Measurements from ENCODE around the gene RHCG.

Gene RHCG

GRCh38 chr15:89504166-89504565 lies 7.8 kb upstream of the RHCG start:
- in situ Hi-C loops (cut with MboI; ENCODE audit: low sequenced_read_pairs), result no loop called here

- in situ Hi-C loops (cut with MboI; ENCODE audit: low sequenced_read_pairs), result no loop called here
These were observed 6.6 kb upstream of the RHCG start for GRCh38 chr15:89502867-89503595.

- in situ Hi-C loops (cut with MboI; ENCODE audit: low sequenced_read_pairs), result no loop called here
These were observed 5.3 kb upstream of the RHCG start for GRCh38 chr15:89501646-89502045.

- in situ Hi-C loops (cut with MboI; ENCODE audit: low sequenced_read_pairs), result no loop called here
These were observed 4.3 kb upstream of the RHCG start for GRCh38 chr15:89500397-89501270.

- in situ Hi-C loops (cut with MboI; ENCODE audit: low sequenced_read_pairs), result no loop called here
These were observed 2.8 kb upstream of the RHCG start for GRCh38 chr15:89499156-89499555.

GRCh38 chr15:89498574-89498906 lies 2.2 kb upstream of the RHCG start:
- in situ Hi-C loops (cut with MboI; ENCODE audit: low sequenced_read_pairs), result no loop called here

- in situ Hi-C loops (cut with MboI; ENCODE audit: low sequenced_read_pairs), result no loop called here
These were observed 848 bp upstream of the RHCG start for GRCh38 chr15:89497231-89497630.

- in situ Hi-C loops (cut with MboI; ENCODE audit: low sequenced_read_pairs), result no loop called here
These were observed 691 bp downstream of the RHCG start for GRCh38 chr15:89495638-89496145.

GRCh38 chr15:89494941-89495637 lies 1.3 kb downstream of the RHCG start:
- in situ Hi-C loops (cut with MboI; ENCODE audit: low sequenced_read_pairs), result no loop called here

- in situ Hi-C loops (cut with MboI; ENCODE audit: low sequenced_read_pairs), result no loop called here
These were observed 2.4 kb downstream of the RHCG start for GRCh38 chr15:89494031-89494430.

GRCh38 chr15:89492934-89493631 lies 3.3 kb downstream of the RHCG start:
- in situ Hi-C loops (cut with MboI; ENCODE audit: low sequenced_read_pairs), result no loop called here

GRCh38 chr15:89492111-89492641 lies 4.2 kb downstream of the RHCG start:
- in situ Hi-C loops (cut with MboI; ENCODE audit: low sequenced_read_pairs), result no loop called here

- in situ Hi-C loops (cut with MboI; ENCODE audit: low sequenced_read_pairs), result no loop called here
These were observed 5.5 kb downstream of the RHCG start for GRCh38 chr15:89490814-89491315.

GRCh38 chr15:89490081-89490813 lies 6.1 kb downstream of the RHCG start:
- in situ Hi-C loops (cut with MboI; ENCODE audit: low sequenced_read_pairs), result no loop called here

- in situ Hi-C loops (cut with MboI; ENCODE audit: low sequenced_read_pairs), result no loop called here
These were observed 7.0 kb downstream of the RHCG start for GRCh38 chr15:89489376-89489775.

GRCh38 chr15:89487791-89488190 lies 8.6 kb downstream of the RHCG start:
- in situ Hi-C loops (cut with MboI; ENCODE audit: low sequenced_read_pairs), result no loop called here

GRCh38 chr15:89486726-89487050 lies 9.7 kb downstream of the RHCG start:
- in situ Hi-C loops (cut with MboI; ENCODE audit: low sequenced_read_pairs), result no loop called here

GRCh38 chr15:89483079-89483478 lies 13.3 kb downstream of the RHCG start:
- in situ Hi-C loops (cut with MboI; ENCODE audit: low sequenced_read_pairs), result no loop called here

GRCh38 chr15:89482139-89482538 lies 14.2 kb downstream of the RHCG start:
- in situ Hi-C loops (cut with MboI; ENCODE audit: low sequenced_read_pairs), result no loop called here

GRCh38 chr15:89480505-89480904 lies 15.9 kb downstream of the RHCG start:
- in situ Hi-C loops (cut with MboI; ENCODE audit: low sequenced_read_pairs), result no loop called here
